Measurements from ENCODE around the gene FRMPD2. TPM values are rescaled to one million over a fixed set of nuclear protein-coding genes. Genes with fewer than 3 reads are reported as not detected.

The FRMPD2 gene
- total RNA-seq, 1 experiment from 2014 or later = 0.30 TPM

DNA sequence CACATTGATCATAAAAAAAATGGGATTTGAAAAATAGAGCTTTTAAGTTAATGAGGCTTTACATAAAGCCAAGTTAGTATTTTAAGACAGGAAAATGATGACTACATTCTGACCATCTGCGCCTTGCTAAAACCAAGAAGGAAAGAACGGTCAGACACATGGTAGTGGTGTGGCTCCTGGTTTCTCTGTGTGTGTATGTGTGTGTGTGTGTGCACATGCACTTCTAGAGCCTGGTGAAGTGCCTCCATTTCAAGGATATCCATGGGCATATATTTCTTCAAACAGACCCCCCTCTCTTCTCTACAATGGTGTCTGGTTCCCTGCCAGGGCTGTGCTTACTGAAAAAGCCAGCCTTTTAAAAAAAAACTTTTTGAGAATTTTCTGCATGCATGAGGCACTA is 80.9 kb downstream of the FRMPD2 start:
- no peak for ATAC-seq
- BruUV-seq (replicated peaks) = no TSS peak

More for the DNA sequence above, 80.9 kb downstream of the FRMPD2 start:
- no peak for TF ChIP-seq YY1 (IDR thresholded peaks at IDR 0.05; ENCODE audit: extremely low read depth, insufficient replicate concordance, low read depth, low read length)
- TF ChIP-seq POLR2A (IDR thresholded peaks at IDR 0.05; ENCODE audit: borderline replicate concordance, extremely low read depth, insufficient read depth, insufficient read length) = no peak
- no peak for TF ChIP-seq SRF (IDR thresholded peaks at IDR 0.05; ENCODE audit: low read depth)
- no peak for TF ChIP-seq ZNF274 (IDR thresholded peaks at IDR 0.05; ENCODE audit: low read depth, low read length)
- TF ChIP-seq EZH2phosphoT487 (IDR thresholded peaks at IDR 0.05; ENCODE audit: borderline replicate concordance) = no peak
- TF ChIP-seq JUND (IDR thresholded peaks at IDR 0.05) = no peak
- TF ChIP-seq RAD21 (IDR thresholded peaks at IDR 0.05; ENCODE audit: low read depth) = no peak
- TF ChIP-seq TCF7L2 (IDR thresholded peaks at IDR 0.05; ENCODE audit: borderline replicate concordance, extremely low read depth, insufficient read depth, insufficient read length) = no peak
- no peak for TF ChIP-seq SP1 (IDR thresholded peaks at IDR 0.05; ENCODE audit: low read depth)
- no peak for TF ChIP-seq CBX3 (IDR thresholded peaks at IDR 0.05; ENCODE audit: low read depth)
- no peak for TF ChIP-seq SIN3A (IDR thresholded peaks at IDR 0.05; ENCODE audit: low read depth)
- TF ChIP-seq, protein P1, sequence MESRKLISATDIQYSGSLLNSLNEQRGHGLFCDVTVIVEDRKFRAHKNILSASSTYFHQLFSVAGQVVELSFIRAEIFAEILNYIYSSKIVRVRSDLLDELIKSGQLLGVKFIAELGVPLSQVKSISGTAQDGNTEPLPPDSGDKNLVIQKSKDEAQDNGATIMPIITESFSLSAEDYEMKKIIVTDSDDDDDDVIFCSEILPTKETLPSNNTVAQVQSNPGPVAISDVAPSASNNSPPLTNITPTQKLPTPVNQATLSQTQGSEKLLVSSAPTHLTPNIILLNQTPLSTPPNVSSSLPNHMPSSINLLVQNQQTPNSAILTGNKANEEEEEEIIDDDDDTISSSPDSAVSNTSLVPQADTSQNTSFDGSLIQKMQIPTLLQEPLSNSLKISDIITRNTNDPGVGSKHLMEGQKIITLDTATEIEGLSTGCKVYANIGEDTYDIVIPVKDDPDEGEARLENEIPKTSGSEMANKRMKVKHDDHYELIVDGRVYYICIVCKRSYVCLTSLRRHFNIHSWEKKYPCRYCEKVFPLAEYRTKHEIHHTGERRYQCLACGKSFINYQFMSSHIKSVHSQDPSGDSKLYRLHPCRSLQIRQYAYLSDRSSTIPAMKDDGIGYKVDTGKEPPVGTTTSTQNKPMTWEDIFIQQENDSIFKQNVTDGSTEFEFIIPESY (IDR thresholded peaks at IDR 0.05; ENCODE audit: extremely low read depth, insufficient replicate concordance, low read length) = no peak
- TF ChIP-seq, protein P2, sequence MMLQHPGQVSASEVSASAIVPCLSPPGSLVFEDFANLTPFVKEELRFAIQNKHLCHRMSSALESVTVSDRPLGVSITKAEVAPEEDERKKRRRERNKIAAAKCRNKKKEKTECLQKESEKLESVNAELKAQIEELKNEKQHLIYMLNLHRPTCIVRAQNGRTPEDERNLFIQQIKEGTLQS (IDR thresholded peaks at IDR 0.05) = no peak
- no peak for TF ChIP-seq POLR2AphosphoS5 (IDR thresholded peaks at IDR 0.05; ENCODE audit: low read depth, low read length)
- H3K27me3 ChIP-seq (ENCODE audit: insufficient read depth, low read length) = no peaks in the 10 kb centered on the region
- H3K9me3 ChIP-seq (ENCODE audit: control insufficient read depth in 1 of 2, insufficient read depth in 1 of 2, low read depth in 1 of 2, low read length in 2 of 2) = no peaks in the 10 kb centered on the region
- no peaks in the 10 kb centered on the region for H3K36me3 ChIP-seq (ENCODE audit: control insufficient read depth in 1 of 2, insufficient read depth in 2 of 2, low read length in 2 of 2)
- intact Hi-C loops (cut with micrococcal nuclease) = no loop called here
- peaks cover 10 to 16% of the 10 kb centered on the region in 2 experiments for H3K4me1 ChIP-seq (ENCODE audit: control insufficient read depth in 1 of 2, insufficient read depth in 2 of 2, low read length in 2 of 2)
- no peak overlapping the region for H3K4me3 ChIP-seq (replicated peaks in 1 of 2; ENCODE audit: low read depth in 1 of 2, low read length in 2 of 2)
- no peak overlapping the region for H2AFZ ChIP-seq (ENCODE audit: low read depth, low read length, poor library complexity, severe bottlenecking)
- POLR2A ChIA-PET = no interaction called here
- RAD21 ChIA-PET (ENCODE audit: low non-redundant PET in 1 of 2, low total read pairs in 2 of 2, uncharacterized antibody in 2 of 2, unreplicated experiment in 2 of 2) = no interaction called here
- H3K79me2 ChIP-seq (ENCODE audit: insufficient read depth, low read length) = no peaks in the 10 kb centered on the region
- CTCF ChIA-PET = no interaction called here
- H3K9me2 ChIP-seq (ENCODE audit: insufficient read depth) = no peaks in the 10 kb centered on the region
- no peak overlapping the region for H3K9ac ChIP-seq (ENCODE audit: low read length)
- DNase-seq (ENCODE audit: low read depth, low spot score) = no peak
- no peak overlapping the region for H3K27ac ChIP-seq (ENCODE audit: low read depth, low read length)
- no peak overlapping the region for H3K4me2 ChIP-seq (ENCODE audit: low read length)
- no peaks in the 10 kb centered on the region for H4K20me1 ChIP-seq (ENCODE audit: insufficient read depth)
